GM12864 (cell line): ENCODE measurements around the gene GSK3A.

Experiments
- DNase-seq: peaks from one replicate; pipeline ENCODE4 v3.0.0-alpha.2; 2011; ENCODE audit warnings: low read depth
- H3K4me3 ChIP-seq: 2 replicates; pipeline ENCODE4 v1.5.1; 2011; ENCODE audit warnings: mild to moderate bottlenecking, low read depth, low read length, control low read depth
- TF ChIP-seq, protein P1 (sequence below): IDR thresholded peaks from 2 replicates; pipeline ENCODE4 v1.5.1; 2011; ENCODE audit warnings: low read depth, mild to moderate bottlenecking, moderate library complexity, low read length, control low read depth, inconsistent platforms; ENCODE audit errors: missing control alignments

Gene GSK3A

DNA sequence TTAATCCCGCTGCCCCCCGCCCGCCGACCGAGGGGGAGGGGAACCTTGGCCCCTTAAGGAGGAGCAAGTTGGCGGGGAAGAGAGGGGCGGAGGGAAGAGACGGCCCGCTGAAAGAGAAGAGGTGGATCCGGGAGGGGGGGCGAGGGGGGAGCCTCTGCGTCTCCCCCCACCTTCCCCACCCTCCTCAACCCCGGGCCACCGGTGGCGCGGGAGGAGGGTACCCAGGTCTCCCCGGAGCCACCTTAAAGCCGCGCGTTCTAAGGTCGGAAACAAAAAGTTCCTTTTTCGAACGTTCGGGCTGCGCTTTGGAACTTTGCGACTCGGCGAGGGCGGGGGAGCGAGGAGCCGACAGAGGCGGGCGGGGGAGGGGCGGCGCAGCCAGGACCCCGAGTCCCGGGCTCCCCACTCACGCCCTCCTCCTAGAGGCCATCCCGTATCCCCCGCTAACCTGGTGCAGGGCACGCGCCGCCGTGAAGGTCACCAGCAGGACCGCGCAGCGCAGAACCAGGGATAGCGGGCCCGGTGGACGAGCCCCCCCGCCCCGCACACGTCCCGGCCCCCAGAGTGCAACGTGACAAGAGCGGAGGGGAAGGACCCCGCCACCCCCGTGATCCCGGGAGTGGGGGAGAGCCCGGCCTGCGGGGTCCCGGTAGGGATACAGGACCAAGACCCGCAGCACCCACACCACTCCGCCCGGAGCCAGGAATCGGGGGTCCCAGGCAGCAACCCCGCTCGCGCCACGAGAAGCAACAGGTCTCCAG is 11.9 kb upstream of the GSK3A start:
- no peak for DNase-seq
- TF ChIP-seq, protein P1, sequence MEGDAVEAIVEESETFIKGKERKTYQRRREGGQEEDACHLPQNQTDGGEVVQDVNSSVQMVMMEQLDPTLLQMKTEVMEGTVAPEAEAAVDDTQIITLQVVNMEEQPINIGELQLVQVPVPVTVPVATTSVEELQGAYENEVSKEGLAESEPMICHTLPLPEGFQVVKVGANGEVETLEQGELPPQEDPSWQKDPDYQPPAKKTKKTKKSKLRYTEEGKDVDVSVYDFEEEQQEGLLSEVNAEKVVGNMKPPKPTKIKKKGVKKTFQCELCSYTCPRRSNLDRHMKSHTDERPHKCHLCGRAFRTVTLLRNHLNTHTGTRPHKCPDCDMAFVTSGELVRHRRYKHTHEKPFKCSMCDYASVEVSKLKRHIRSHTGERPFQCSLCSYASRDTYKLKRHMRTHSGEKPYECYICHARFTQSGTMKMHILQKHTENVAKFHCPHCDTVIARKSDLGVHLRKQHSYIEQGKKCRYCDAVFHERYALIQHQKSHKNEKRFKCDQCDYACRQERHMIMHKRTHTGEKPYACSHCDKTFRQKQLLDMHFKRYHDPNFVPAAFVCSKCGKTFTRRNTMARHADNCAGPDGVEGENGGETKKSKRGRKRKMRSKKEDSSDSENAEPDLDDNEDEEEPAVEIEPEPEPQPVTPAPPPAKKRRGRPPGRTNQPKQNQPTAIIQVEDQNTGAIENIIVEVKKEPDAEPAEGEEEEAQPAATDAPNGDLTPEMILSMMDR: no peak
- peak overlapping the region; percentile 74 for H3K4me3 ChIP-seq

DNA sequence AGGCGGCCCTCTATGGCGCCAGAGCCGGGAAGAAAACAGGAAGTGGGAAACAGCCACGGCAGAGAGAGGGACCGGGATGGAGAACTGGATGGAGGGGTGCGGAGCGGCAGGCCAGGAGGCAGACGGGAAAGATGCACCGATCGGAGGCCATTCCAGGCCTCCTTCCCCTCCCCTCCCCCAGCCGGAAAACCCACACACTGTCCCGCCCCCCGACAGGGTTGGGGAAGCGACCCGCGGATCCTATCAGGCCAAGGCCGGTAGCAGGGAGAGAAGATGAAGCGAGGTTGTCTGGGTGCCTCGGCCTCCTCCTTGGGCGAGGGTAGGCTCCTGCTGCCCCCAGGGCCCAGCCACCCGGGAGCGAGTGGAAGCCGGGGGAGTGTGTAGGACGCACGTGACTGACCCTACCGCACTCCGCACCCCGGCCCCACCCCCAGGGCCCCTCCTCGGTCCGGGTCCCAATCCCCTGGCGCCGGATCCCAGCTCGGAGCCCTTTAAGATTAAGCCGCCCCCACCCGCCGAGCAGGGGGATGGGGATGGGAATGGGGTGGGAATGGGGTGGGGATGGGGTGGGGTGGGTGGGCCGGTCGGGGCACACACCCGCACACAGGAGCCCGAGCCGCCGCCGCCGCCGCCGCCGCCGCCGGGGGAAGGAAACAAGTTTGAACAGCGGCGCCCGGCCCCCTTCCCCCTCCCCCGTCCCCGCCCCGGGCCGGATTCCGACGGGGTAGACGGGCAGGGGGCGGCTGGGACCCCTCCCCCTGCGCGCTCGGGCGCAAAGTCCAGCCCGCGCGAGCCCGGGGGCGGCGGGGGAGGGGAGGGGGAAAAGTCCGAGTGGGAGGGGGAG is 11.1 kb upstream of the GSK3A start:
- peak overlapping the region; percentile 74 for H3K4me3 ChIP-seq
- no peak for DNase-seq
- TF ChIP-seq, protein P1: no peak

DNA sequence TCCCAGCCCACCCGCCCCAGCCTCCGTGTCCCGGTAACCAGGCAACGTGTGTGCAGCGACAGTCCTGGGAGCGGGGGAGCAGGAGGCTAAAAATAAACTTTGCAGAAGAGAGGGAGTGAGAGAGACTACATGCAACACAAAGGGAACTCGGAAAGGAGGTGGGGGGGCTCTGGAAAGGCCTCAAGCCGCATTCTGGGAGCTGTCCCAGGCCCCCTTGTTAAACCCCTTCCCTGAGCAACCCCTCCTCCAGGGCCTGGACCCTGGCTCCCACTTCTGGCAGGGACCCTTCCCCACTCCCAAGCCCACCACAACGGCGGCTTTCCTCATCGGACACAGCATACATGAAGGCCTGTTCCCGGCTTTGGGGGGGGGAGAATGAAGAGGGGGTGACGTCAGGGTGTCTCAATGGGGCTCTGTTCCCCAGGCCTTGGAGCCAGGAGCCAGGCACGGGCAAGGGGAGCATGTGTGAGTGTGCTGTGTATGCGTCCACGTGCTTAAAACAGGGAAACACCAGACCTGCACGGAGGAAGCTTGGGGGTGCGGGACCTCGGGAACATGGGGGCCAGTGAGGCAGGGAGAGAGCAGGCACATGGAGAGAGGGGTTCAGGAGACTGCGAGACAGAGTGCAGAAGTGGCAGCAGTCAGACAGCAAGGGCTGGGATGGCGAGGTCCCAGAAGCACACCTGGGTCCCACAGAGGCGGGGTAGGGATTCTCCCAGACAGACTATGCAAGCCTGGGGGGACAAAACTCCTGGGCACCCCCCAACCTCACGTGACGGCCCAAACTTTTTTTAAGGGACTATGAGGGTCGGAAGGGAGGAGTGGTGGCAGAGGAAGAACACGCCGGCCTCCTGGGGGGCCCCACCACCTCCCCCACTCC is 10.2 kb upstream of the GSK3A start:
- peak overlapping the region; percentile 59 for H3K4me3 ChIP-seq
- TF ChIP-seq, protein P1: no peak
- no peak for DNase-seq

DNA sequence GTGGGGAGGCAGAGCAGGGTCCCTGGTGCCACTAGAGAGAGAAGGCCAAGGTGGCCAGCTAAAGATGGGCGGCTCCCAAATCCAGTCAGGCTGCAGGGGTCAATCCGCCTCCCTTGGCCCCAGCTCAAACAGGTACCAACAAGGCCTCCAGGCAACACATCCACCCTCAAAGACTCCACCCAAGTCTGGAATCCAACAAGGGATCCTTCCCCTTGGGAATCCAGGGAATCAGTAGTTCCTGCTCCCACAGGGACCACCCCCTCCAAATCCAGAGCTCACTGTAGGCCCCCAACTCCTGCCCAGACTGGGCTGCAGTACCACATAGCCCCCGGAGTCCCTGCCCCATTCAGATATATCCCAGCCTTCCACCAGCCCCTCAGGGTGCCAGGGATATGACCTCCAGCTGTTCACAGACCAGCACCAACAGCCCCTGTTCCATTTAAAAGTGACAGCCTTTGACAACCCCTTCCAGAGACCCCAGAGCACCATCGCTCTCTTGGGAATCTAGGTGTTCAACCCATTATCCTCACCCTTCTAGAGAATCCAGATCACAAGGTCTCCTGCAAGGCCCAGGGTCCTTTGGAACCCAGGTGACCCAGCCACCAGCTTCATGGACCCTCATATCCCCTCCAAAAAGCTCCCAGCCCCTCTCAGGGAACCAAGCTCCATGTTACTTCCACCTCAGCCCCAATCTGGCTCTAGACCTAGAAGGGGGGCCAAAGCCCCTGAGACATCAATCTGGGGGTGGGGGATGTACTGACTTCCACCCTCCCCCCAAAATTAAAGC is 9.4 kb upstream of the GSK3A start:
- H3K4me3 ChIP-seq: no peak overlapping the region
- no peak for DNase-seq
- TF ChIP-seq, protein P1: no peak

DNA sequence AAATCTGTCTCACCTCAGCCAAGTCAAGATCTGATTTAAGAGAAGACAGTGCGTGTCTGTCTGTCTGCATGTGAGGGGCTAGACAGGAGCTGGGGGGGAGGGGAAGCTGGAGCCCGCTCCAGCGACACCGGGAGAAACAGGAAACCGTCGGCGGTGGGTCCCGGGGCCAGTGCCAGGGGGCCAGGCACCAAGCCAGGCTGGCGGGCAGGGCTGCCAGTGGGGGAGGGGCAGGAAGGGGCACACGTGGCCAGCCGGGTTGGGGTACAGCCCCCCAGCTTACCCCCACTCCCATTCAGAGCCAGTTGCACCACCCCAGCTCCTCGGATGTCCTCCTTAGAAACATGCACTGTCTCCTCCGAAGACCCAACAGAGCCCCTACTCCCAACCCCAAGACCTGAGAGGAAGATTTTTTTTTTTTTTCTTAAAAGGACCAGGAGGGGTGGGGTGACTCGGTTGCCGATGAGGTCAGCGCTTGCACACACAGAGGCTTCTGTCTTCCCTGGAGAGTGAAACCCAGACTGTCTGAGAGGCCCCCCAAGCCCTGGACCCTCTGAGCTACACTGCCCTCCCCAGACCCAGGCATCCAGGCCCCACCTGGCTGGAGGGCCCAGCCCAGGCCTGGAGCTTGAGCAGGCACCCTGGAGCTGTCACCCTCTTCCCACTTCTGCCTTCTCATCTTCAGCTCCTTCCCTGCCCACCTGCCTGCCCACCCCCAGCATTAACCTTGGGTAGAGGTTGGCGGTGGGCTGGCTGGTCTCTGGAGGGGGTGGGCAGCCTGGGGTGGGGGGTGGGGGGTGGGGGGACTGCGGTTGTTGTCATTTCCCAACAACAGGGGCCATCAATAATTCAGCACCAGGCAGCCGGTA is 8.5 kb upstream of the GSK3A start:
- TF ChIP-seq, protein P1: no peak
- no peak for DNase-seq
- H3K4me3 ChIP-seq: no peak overlapping the region
